DND-41 (cell line): ENCODE data around the gene RNASE12.

ENCODE experiments used
- CTCF ChIP-seq: IDR thresholded peaks from 2 replicates; pipeline ENCODE4 v1.5.1; 2012; ENCODE audit warnings: borderline replicate concordance, low read length, moderate library complexity, mild to moderate bottlenecking; ENCODE audit not compliant: poor library complexity, severe bottlenecking; ENCODE audit errors: extremely low read depth
- EZH2 ChIP-seq: IDR thresholded peaks from 3 replicates; pipeline ENCODE4 v1.6.1; 2012; ENCODE audit warnings: borderline replicate concordance, low read depth, mild to moderate bottlenecking, moderate library complexity, low read length, inconsistent platforms; ENCODE audit not compliant: severe bottlenecking

DNA sequence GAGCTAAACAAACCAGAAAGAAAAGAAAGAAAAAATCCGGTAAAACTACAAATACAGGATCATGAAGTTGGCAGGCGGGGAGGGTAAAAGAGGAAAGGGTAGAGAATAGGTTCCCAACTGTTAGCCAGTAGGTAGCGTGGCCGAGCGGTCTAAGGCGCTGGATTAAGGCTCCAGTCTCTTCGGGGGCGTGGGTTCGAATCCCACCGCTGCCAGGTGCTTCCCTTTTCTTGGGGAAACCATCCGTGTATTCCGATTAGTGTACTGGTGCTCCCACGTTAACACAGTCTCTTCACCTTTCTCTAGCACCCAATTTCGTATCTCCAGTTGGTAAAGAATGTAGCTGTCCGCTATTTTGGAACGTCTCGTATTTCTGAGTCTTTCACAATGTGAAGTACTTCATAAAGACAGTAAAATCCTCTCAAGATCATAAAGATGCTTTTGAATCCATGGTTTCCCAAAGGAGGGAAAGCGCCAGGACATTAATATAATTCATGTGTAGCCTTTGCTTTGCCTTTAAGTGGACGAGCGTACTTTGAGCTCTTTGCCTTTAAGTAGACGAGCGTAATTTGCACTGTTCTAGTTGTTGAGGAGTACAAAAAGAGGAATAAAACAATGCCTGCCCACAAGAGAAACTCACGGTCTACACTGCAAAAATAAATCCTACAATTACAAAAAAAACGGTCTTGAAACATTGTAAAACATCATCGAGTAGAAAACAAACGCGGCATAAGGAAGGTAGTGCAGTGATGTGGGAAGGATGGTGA, 19.0 kb upstream of the RNASE12 start:
- TF ChIP-seq CTCF, result no peak
- TF ChIP-seq EZH2, result no peak
